Esophagus muscularis mucosa (tissue), 4 donors: ENCODE measurements around the gene PACRG. TPM values are rescaled to one million over a fixed set of nuclear protein-coding genes. Genes with fewer than 3 reads are reported as not detected.

Source experiments
- DNase-seq: peaks from one replicate; pipeline ENCODE4 v3.0.0-alpha.2; 2017; ENCODE audit errors: extremely low spot score
- H3K27ac ChIP-seq, 4 donors: fragments of 200-600 bp; sonication (generic); replicated peaks in 1 of 4; 1 replicate in 3 of 4; 2 replicates in 1 of 4; pipeline ENCODE4 v1.5.1; 2016 to 2019; ENCODE audit warnings: mild to moderate bottlenecking in 1 of 4
- H3K27me3 ChIP-seq, 4 donors: fragments of 200-600 bp; sonication (generic); one replicate each; pipeline versions ENCODE4 v1.5.1 to v1.6.0; 2016 to 2019
- H3K36me3 ChIP-seq, 4 donors: fragments of 200-600 bp; sonication (generic); one replicate each; pipeline ENCODE4 v1.5.1; 2016 to 2019
- H3K4me1 ChIP-seq, 4 donors: fragments of 200-600 bp; sonication (generic); one replicate each; pipeline ENCODE4 v1.5.1; 2016 to 2019
- H3K4me3 ChIP-seq, 4 donors: fragments of 200-600 bp; sonication (generic); 1 replicate in 2 of 4; 2 replicates in 2 of 4; pipeline ENCODE4 v1.5.1; 2016 to 2019; ENCODE audit warnings: mild to moderate bottlenecking in 4 of 4, moderate library complexity in 1 of 4
- H3K9me3 ChIP-seq, 4 donors: fragments of 200-600 bp; sonication (generic); 1 replicate in 3 of 4; 2 replicates in 1 of 4; pipeline ENCODE4 v1.5.1; 2016 to 2019
- CTCF ChIP-seq, 3 experiments: fragments of 200-600 bp in 2 of 3; fragments of 450-650 bp in 1 of 3; sonication (generic) in 2 of 3; IDR thresholded peaks; one replicate each; pipeline ENCODE4 v1.5.1; 2017 to 2019; ENCODE audit warnings: antibody characterized with exemption in 3 of 3, mild to moderate bottlenecking in 2 of 3, moderate library complexity in 1 of 3
- EP300 ChIP-seq: sonication (generic); formaldehyde crosslinking; IDR thresholded peaks from one replicate; pipeline ENCODE4 v1.6.1; 2017; ENCODE audit warnings: antibody characterized with exemption
- POLR2A ChIP-seq: fragments of 450-650 bp; IDR thresholded peaks from one replicate; pipeline ENCODE4 v1.6.1; 2017; ENCODE audit warnings: antibody characterized with exemption, moderate library complexity, mild to moderate bottlenecking, low read depth
- POLR2AphosphoS5 ChIP-seq, 2 donors: sonication (generic); formaldehyde crosslinking; IDR thresholded peaks; one replicate each; pipeline ENCODE4 v1.6.1; 2017; ENCODE audit warnings: antibody characterized with exemption in 2 of 2
- WGBS: methylation state at CpG from one replicate; pipeline ENCODE4 v1.1.5; 2018; 5-methylcytosine and 5-hydroxymethylcytosine counted together
- intact Hi-C: fragments of 100-400 bp; cut with DNase I; formaldehyde crosslinking; loops from one replicate; pipeline ENCODE4 v1.15.1; 2023
- total RNA-seq, 4 donors: library from RNA; depleted of rRNA; stranded (reverse); fragments of >200 nt; gene quantifications; one replicate each; pipeline versions ENCODE4 v1.1.0 to v1.2.1, GENCODE V29; 2016

Gene PACRG
- total RNA-seq, 4 donors from 2014 or later = 1.3 to 3.5 (median 1.8) TPM; not detected in 1

GRCh38 chr6:162772466-162772865 lies 44.7 kb downstream of the PACRG start:
- Histone ChIP-seq H3K27ac (no peak overlapping the region), H3K27me3 (no peaks in the 10 kb centered on the region), H3K4me1 (no peaks in the 10 kb centered on the region), H3K9me3 (no peaks in the 10 kb centered on the region), H3K36me3 (no peaks in the 10 kb centered on the region), H3K4me3 (no peak overlapping the region)
- TF ChIP-seq POLR2A (no peak), CTCF (IDR thresholded peaks at IDR 0.05) (no peak)
- intact Hi-C loops = no loop called here
- no peak for DNase-seq

GRCh38 chr6:162773996-162774395 lies 46.2 kb downstream of the PACRG start:
- TF ChIP-seq EP300 (no peak), CTCF (IDR thresholded peaks at IDR 0.05) (no peak), POLR2AphosphoS5 (IDR thresholded peaks at IDR 0.05) (no peak), POLR2A (no peak)
- H3K9me3 ChIP-seq = no peaks in the 10 kb centered on the region
- no peak overlapping the region for H3K4me3 ChIP-seq
- DNase-seq = no peak
- H3K27me3 ChIP-seq = no peaks in the 10 kb centered on the region
- no peaks in the 10 kb centered on the region for H3K4me1 ChIP-seq
- H3K36me3 ChIP-seq = no peaks in the 10 kb centered on the region
- intact Hi-C loops = no loop called here
- H3K27ac ChIP-seq = no peak overlapping the region
- 67% methylated on average over 3 of the region's 3 CpGs for WGBS

- Histone ChIP-seq H3K27ac (no peak overlapping the region), H3K4me3 (no peak overlapping the region), H3K36me3 (no peaks in the 10 kb centered on the region), H3K9me3 (peaks cover 0 to 7% (median 3%) of the 10 kb centered on the region in 4 donors), H3K27me3 (no peaks in the 10 kb centered on the region), H3K4me1 (no peaks in the 10 kb centered on the region)
- intact Hi-C loops = no loop called here
- 79% methylated on average over 7 of the region's 7 CpGs for WGBS
- DNase-seq = no peak
- TF ChIP-seq CTCF (IDR thresholded peaks at IDR 0.05) (no peak), EP300 (no peak), POLR2A (no peak), POLR2AphosphoS5 (IDR thresholded peaks at IDR 0.05) (no peak)
Measured at GRCh38 chr6:162777091-162777490, 49.3 kb downstream of the PACRG start.

GRCh38 chr6:162778603-162779002 lies 50.8 kb downstream of the PACRG start:
- intact Hi-C loops = no loop called here
- H3K27me3 ChIP-seq = no peaks in the 10 kb centered on the region
- H3K27ac ChIP-seq = no peak overlapping the region
- WGBS = 93% methylated on average over 8 of the region's 8 CpGs
- no peaks in the 10 kb centered on the region for H3K4me1 ChIP-seq
- DNase-seq = no peak
- TF ChIP-seq POLR2A (no peak), EP300 (no peak), POLR2AphosphoS5 (IDR thresholded peaks at IDR 0.05) (no peak), CTCF (IDR thresholded peaks at IDR 0.05) (no peak)
- H3K36me3 ChIP-seq = no peaks in the 10 kb centered on the region
- no peak overlapping the region for H3K4me3 ChIP-seq
- H3K9me3 ChIP-seq = peaks cover 0 to 8% (median 3%) of the 10 kb centered on the region in 4 donors

- TF ChIP-seq POLR2A (no peak), EP300 (no peak), POLR2AphosphoS5 (IDR thresholded peaks at IDR 0.05) (no peak), CTCF (IDR thresholded peaks at IDR 0.05) (no peak)
- WGBS = 87% methylated on average over 8 of the region's 8 CpGs
- intact Hi-C loops = no loop called here
Measured at GRCh38 chr6:162785632-162786242, 58.0 kb downstream of the PACRG start.

More at GRCh38 chr6:162785632-162786242, 58.0 kb downstream of the PACRG start:
- Histone ChIP-seq H3K27me3 (no peaks in the 10 kb centered on the region), H3K4me1 (no peaks in the 10 kb centered on the region), H3K27ac (no peak overlapping the region), H3K4me3 (no peak overlapping the region), H3K36me3 (no peaks in the 10 kb centered on the region), H3K9me3 (peaks cover 0 to 15% (median 3%) of the 10 kb centered on the region in 4 donors)
- no peak for DNase-seq
